GM12874 (cell line): ENCODE results near the gene CYP27A1.

ENCODE experiments used
- TF ChIP-seq, protein P1 (sequence below): IDR thresholded peaks from 2 replicates; pipeline ENCODE4 v1.5.1; 2011; ENCODE audit warnings: low read depth, mild to moderate bottlenecking, control low read depth, low read length, moderate library complexity; ENCODE audit not compliant: insufficient read depth

CYP27A1 gene

DNA sequence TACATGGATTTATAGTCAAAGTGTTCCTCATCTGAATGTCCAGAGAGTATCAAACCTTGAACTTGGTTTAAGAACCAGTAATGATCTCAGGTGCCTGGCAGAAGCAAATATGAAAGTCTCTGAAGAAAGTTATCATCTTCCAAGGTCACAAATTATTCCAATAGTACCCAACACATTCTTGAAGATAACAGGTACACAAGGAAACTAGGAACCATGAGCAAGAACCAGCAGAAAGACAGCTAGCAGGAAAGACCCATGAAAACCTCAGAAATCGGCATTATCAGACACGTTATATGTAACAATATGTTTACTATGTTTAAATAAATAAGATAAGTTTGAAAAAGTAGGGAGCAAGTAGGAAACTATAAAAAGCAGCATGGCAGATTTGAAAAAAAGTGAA is 55.5 kb downstream of the CYP27A1 start:
- TF ChIP-seq, protein P1, sequence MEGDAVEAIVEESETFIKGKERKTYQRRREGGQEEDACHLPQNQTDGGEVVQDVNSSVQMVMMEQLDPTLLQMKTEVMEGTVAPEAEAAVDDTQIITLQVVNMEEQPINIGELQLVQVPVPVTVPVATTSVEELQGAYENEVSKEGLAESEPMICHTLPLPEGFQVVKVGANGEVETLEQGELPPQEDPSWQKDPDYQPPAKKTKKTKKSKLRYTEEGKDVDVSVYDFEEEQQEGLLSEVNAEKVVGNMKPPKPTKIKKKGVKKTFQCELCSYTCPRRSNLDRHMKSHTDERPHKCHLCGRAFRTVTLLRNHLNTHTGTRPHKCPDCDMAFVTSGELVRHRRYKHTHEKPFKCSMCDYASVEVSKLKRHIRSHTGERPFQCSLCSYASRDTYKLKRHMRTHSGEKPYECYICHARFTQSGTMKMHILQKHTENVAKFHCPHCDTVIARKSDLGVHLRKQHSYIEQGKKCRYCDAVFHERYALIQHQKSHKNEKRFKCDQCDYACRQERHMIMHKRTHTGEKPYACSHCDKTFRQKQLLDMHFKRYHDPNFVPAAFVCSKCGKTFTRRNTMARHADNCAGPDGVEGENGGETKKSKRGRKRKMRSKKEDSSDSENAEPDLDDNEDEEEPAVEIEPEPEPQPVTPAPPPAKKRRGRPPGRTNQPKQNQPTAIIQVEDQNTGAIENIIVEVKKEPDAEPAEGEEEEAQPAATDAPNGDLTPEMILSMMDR, result no peak

DNA sequence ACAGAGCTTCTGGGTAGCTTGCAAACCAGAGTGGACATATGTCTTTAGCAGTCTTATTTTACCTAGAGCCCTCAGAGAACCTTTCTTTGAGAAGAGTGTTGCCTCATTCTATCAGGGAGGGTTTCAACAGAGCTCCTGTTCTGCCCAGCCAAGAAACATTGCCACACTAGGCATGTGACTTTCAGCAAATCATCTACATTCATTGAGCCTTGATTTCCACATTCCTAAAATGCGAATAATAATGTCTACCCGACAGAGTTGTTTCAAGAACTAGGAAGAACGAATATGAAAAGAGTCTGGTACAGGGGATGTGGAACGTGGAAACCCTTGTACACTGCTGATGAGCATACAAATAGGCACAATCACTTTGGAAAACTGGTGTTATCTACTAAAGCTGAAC is 57.5 kb downstream of the CYP27A1 start:
- TF ChIP-seq, protein P1, result no peak

DNA sequence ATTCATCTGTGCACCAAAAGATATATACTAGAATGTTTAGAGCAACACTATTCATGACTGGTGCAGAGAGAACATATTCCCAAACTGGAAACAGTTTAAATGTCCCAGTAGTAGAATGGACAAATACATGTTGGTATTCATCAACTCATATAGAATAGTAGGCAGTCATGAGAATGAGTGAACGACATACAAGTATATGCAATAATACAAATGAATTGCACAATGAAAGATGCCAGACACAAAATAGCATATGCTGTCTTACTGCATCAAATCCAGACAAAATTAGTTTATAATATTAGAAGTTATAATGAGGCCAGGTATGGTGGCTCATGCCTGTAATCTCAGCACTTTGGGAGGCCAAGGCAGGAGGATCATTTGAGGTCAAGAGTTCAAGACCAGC is 57.9 kb downstream of the CYP27A1 start:
- TF ChIP-seq, protein P1, result no peak

DNA sequence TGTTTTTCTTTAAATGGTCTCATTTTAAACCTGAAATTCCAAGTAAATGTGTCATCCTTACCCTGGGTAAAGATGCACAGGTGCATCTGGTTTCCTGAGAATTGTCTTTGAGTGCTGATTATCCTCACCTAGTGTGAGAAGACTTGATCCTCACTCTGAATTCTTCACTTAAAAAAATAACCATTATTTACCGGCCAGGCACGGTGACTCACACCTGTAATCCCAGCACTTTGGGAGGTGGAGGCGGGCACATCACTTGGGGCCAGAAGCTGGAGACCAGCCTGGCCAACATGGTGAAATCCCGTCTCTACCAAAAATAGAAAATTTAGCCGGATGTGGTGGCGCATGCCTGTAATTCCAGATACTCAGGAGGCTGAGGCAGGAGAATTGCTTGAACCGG is 67.8 kb downstream of the CYP27A1 start:
- TF ChIP-seq, protein P1, result no peak

DNA sequence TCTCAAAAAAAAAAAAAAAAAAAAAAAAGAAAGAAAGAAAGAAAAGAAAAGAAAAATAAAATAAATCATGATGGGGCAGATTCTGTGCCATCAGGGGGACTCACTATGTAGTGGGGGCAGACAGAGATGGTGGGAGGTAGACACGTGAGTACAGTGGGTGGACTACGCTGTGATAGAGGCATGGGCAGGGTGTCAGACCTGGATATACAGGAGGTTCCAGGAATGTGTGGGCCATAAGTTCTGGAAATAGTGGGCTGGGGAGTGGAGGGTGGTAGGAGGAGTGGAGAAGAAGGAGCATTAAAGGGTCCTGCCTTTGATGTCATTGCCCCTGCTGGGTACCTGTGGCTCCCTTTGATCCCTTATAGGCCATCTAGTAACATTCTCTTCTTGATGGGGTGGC is 68.8 kb downstream of the CYP27A1 start:
- TF ChIP-seq, protein P1, result no peak

DNA sequence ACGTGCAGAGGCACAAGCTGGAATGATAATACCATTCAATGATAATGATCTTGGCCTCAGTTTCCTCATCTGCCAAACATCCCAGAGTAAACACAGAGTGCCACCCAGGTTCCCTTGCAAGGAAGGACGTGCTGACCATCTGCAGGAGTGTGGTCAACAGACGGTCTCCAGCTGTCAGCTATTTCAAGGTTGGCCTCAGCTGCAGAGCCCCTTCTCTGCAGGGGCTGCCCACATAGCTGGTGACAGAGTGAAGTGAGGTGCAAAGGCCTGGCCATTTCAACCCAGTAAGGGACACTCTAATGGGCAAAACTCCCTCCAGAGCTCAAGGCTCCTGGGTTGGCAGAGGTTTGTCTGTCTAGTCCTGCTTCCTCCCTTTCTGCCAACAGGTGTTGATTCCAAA is 69.3 kb downstream of the CYP27A1 start:
- TF ChIP-seq, protein P1, result no peak

DNA sequence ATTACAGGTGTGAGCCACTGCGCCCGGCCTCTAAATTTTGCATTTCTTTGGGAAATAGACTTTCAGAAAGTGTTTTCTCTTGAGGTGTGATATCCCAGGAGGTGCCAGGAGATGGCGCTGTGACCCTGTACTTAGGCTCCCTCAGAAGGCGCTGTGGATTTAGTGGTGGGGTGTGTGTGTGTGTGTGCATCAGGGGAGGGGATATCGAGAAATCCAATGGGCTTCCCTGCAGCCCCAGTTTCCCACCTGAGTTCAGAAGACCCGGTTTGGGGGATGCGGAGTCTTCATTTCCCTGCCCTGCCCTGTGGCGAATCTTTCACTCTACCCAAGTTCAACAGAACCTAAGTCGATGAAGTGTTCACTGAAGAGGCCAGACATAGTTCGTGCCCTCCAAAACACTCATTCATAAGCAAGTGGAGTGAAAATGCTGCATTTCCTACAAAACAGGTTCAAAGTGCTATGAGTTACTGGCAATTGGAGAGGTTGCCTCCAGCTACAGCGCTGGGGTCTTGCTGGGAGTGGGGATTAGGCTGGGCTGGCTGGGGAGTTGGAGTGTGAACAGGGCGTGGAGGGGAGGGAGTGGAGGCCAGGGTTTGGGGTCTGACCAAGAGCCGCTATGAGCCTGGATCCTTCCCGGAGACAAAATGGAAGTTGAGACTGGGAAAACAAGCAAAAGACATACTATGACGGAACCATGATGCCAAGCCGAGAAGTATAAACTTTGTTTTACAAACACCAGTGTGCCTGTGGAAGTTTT is 71.1 kb downstream of the CYP27A1 start:
- TF ChIP-seq, protein P1, result peak; percentile 82
